ENCODE results near the gene TMEM215.
"Not testable (repeated sequence)": the region's sequence is repeated elsewhere in the genome, so short reads cannot be mapped to it uniquely, and the experiment has no call there.

The TMEM215 gene

GRCh38 chr9:32783168-32783891 lies at the start of gene TMEM215:
TSS of gene TMEM215 (plus strand) at chr9:32783540. CDS start at chr9:32784184, 644 bp downstream.
- DNase-seq, result peak; percentile 18

- DNase-seq, result no peak
Observed at GRCh38 chr9:32735476-32735875, 47.9 kb upstream of the TMEM215 start.

GRCh38 chr9:32737378-32737777 lies 46.0 kb upstream of the TMEM215 start:
- no peak for DNase-seq

- DNase-seq, result no peak
Observed at GRCh38 chr9:32738501-32739172, 44.7 kb upstream of the TMEM215 start.

GRCh38 chr9:32741706-32742105 lies 41.6 kb upstream of the TMEM215 start:
- no peak for DNase-seq

GRCh38 chr9:32742296-32742695 lies 41.0 kb upstream of the TMEM215 start:
- DNase-seq, result no peak

GRCh38 chr9:32748013-32748412 lies 35.3 kb upstream of the TMEM215 start:
- no peak for DNase-seq

- no peak for DNase-seq
Observed at GRCh38 chr9:32755730-32756129, 27.6 kb upstream of the TMEM215 start.

- no peak for DNase-seq
Observed at GRCh38 chr9:32764139-32764538, 19.2 kb upstream of the TMEM215 start.

GRCh38 chr9:32775283-32775682 lies 8.1 kb upstream of the TMEM215 start:
- DNase-seq, result no peak

- no peak for DNase-seq
Observed at GRCh38 chr9:32776201-32776600, 7.1 kb upstream of the TMEM215 start.

GRCh38 chr9:32782476-32783167 lies 718 bp upstream of the TMEM215 start:
- DNase-seq, result no peak

GRCh38 chr9:32787816-32788215 lies 4.5 kb downstream of the TMEM215 start:
- DNase-seq, result no peak

- DNase-seq, result not testable (repeated sequence)
Observed at GRCh38 chr9:32796015-32796414, 12.7 kb downstream of the TMEM215 start.

GRCh38 chr9:32801530-32801929 lies 18.2 kb downstream of the TMEM215 start:
- DNase-seq, result no peak

GRCh38 chr9:32807217-32807616 lies 23.9 kb downstream of the TMEM215 start:
- no peak for DNase-seq

- no peak for DNase-seq
Observed at GRCh38 chr9:32811246-32811645, 27.9 kb downstream of the TMEM215 start.

- no peak for DNase-seq
Observed at GRCh38 chr9:32820322-32820721, 37.0 kb downstream of the TMEM215 start.

- DNase-seq, result no peak
Observed at GRCh38 chr9:32823101-32823500, 39.8 kb downstream of the TMEM215 start.

GRCh38 chr9:32823551-32823950 lies 40.2 kb downstream of the TMEM215 start:
- DNase-seq, result no peak

GRCh38 chr9:32825203-32825602 lies 41.9 kb downstream of the TMEM215 start:
- DNase-seq, result no peak

- no peak for DNase-seq
Observed at GRCh38 chr9:32828861-32829260, 45.5 kb downstream of the TMEM215 start.

GRCh38 chr9:32832346-32832745 lies 49.0 kb downstream of the TMEM215 start:
- DNase-seq, result no peak

All from NCI-H1092 treated with DMSO at 0.1 percent for 48 hours (cell line).